Dermis blood vessel endothelial cell (primary cell): Measurements from ENCODE around the gene MGLL. TPM values are rescaled to one million over a fixed set of nuclear protein-coding genes. Genes with fewer than 3 reads are reported as not detected.

Experiments used
- DNase-seq: peaks from one replicate; pipeline ENCODE4 v3.0.0; 2010
- total RNA-seq: library from RNA; depleted of rRNA; stranded (reverse); fragments of >200 nt; gene quantifications from 2 replicates; pipeline ENCODE4 v1.2.3, GENCODE V29; 2014

Gene MGLL
- total RNA-seq, 1 donor from 2014 or later = 35.7 TPM

GRCh38 chr3:127738192-127738840 lies 84.0 kb downstream of the MGLL start:
- DNase-seq = peak; percentile 33

DNA sequence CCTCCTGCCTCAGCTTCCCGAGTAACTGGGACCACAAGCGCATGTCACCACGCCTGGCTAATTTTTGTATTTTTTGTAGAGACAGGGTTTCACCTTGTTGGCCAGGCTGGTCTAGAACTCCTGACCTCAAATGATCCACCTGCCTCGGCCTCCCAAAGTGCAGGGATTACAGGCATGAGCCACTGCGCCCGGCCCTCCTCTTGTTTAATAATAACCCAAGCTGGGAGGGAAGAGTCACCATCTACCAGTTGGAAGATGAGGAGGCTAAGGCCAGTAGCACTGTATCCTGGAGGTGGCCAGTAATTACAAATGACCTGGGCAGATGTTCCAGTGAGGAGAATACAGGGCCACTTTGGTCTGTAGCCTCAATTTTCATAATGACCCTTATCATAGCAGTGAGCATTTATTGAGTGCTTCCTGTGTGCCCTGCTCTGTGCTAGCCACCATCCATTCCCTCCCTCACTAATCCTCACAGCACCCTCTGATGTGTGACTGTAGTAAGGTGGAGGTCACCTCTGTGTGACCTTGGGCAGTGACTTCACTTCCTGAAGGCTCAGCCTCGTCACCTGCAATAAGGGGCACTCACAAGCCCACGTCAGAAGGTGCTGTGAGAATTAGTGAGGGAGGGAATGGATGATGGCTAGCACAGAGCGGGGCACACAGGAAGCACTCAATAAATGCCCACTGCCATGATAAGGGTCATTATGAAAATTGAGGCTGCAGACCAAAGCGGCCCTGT lies 85.3 kb downstream of the MGLL start:
- DNase-seq = no peak

DNA sequence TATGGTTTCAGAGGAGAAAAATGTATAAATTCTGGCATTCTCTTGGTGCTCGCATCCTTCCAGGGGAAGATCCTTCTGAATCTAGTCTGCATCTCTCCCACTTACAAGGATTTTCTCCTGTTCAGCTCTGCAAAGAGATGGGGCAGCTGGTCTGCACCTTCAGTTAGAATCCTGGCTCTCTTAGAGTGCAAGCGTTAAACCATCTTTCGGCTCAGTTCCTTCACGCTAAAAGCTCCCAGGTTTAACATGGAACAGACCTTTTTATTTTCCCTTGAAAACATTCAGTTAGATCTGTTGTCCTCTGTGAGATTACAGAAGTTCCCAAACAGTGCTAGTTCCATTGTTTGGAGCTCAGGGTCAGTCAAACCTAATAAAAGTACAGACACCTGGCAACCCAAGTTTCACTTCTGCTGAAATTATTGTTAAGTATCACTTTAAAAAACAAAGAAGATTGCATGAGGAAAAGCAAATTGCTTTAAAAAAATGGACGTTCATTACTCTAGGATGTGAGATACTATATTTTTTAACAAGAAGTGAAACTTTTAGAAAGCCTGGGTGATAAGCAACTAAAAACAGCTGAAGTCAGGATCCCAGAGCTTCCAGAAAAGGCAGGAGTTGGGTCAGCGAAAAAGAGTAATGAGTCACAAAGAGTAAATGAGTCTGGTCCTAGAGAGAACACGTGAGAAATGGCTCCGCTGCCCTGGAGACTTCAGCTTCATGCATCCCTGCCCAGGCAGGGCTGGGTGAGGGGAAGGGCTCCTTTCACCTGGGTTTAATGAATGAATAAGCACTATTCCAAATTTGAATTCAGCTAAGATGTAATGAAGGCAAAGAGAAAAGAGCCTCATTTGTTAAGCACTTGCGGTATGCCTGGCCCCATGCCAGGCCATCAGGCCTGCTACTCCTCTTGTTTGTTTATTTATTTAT lies 86.3 kb downstream of the MGLL start:
- peak; percentile 72 for DNase-seq

GRCh38 chr3:127734754-127735473 lies 87.4 kb downstream of the MGLL start:
- peak; percentile 60 for DNase-seq

GRCh38 chr3:127734181-127734720 lies 88.1 kb downstream of the MGLL start:
- DNase-seq = no peak

GRCh38 chr3:127733781-127734180 lies 88.5 kb downstream of the MGLL start:
- no peak for DNase-seq

- DNase-seq = no peak
Observed at GRCh38 chr3:127732879-127733350, 89.4 kb downstream of the MGLL start.

GRCh38 chr3:127732303-127732702 lies 90.0 kb downstream of the MGLL start:
- DNase-seq = no peak

DNA sequence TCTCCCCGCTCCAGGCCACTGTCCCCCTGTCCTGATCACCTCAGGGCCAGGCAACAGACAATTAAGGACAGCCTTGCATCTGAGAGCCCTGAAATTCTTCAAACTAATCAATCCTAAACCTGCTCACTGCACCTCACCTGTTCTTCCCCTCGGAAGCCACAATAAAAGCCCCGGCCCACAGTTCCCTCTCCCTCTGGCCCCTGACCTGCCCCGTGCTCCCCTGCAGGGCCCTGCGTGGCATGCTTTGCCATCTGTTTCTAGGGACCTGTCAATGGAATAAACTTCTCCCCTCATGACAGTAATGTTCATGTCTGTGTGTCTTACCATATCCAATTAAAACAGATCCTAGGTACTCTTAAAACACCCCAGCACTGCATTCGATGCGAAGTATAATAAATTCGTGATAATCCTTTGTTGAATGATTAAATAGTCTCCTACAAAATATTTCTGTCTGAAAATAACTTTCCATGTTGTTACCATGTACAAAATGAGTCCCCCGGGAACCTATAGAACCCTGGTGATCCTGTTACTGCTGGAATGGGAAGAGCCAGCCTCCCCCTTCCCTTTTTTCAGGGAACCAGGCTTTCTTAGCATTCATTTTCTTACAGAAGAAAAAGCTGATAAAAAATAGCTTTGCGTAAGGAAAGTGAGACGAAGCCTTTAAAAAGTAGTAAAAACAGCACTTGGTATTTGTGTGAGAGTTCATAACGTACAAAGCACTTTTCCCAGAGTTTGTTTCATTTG lies 90.6 kb downstream of the MGLL start:
- no peak for DNase-seq

DNA sequence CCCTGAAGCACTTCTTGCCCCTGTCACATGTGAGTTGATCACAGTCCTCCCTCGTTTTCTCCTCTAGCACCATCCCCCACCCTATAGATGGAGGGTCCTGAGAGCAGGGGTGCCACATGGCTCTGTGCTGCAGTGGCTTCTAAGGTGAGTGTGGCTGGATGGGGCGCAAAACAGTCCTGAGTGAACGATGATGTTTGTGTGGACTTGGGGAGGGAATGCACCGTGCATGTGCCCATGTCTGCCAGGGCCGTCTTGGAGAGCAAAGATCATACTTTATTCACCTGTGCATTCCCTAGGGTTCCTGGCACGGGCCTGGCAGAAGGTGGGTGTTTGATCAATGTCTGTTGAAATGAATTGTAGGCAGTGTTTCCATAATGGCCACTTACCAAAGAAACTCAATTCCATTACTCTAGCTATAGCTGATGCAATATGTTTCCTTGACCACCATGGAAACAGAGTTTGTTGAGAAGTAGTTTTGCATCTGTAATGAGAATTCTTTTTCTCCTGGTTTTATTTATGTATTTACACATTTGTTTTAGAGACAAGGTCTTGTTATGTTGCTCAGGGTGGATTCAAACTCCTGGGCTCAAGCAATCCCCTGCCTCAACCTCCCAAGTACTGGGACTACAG lies 91.5 kb downstream of the MGLL start:
- no peak for DNase-seq

GRCh38 chr3:127730171-127730570 lies 92.1 kb downstream of the MGLL start:
- no peak for DNase-seq

GRCh38 chr3:127729556-127730056 lies 92.7 kb downstream of the MGLL start:
- DNase-seq = no peak

DNA sequence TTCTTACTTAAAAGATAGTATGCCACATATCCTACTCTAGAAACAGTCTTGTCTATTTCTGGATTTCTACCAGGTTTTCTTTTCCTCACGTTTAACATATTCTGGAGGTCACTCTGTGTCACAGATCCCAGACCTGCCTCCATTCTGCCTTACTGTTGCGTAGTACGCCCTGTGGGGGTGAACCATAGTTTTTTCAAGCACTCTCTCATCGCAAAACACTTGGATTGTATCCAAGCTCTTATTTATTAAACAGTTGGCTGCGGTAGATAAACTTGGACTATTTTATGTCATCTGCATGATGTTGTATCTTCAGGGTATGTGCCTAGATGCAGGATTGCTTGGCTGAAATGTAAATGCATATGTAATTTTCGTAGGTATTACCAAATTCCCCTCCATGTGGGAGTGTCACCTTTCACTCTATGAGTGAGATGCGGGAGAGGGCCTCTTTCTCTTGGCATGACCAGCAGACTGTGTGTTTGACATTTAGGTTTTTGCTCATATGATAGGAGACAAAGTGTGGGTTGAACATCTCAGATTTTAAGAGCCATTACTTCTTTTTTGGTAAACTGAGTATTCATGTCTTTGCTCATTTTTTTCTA lies 93.8 kb downstream of the MGLL start:
- DNase-seq = no peak

- DNase-seq = peak; percentile 53
Observed at GRCh38 chr3:127726894-127727293, 95.4 kb downstream of the MGLL start.

- DNase-seq = no peak
Observed at GRCh38 chr3:127723011-127723567, 99.2 kb downstream of the MGLL start.

DNA sequence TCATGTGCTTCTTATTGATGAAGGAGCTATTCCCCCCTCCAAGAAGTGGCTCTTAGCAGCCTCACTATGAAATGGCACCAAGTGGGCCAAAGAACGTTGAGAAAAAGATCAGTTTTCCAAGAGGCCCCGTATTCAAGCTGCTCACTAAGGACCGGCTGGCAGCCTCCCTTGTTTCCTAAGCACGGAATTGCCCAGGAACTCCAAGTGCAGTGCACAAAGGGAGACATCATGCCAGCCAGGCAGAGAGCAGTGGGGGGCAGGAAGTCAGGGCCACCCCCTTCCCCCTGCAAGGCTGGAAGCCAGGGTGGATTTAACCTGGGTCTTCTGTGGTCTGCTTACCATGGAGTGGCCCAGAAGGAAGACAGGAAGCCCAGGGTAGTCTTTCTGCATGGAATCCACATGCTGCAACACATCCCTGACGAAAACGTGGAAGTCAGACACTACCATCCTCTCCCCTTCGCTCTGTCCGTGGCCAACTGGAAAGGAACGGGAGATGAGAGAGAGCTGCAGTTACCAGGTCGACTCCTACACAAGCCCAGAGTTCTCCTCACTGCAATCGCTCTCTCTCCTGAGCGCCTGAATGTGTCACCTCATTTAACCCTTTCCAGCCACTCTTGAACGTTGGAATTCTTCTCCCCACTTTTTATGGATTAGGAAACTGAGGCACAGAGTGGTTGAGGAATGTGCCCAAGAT lies 100.1 kb downstream of the MGLL start:
- no peak for DNase-seq

DNA sequence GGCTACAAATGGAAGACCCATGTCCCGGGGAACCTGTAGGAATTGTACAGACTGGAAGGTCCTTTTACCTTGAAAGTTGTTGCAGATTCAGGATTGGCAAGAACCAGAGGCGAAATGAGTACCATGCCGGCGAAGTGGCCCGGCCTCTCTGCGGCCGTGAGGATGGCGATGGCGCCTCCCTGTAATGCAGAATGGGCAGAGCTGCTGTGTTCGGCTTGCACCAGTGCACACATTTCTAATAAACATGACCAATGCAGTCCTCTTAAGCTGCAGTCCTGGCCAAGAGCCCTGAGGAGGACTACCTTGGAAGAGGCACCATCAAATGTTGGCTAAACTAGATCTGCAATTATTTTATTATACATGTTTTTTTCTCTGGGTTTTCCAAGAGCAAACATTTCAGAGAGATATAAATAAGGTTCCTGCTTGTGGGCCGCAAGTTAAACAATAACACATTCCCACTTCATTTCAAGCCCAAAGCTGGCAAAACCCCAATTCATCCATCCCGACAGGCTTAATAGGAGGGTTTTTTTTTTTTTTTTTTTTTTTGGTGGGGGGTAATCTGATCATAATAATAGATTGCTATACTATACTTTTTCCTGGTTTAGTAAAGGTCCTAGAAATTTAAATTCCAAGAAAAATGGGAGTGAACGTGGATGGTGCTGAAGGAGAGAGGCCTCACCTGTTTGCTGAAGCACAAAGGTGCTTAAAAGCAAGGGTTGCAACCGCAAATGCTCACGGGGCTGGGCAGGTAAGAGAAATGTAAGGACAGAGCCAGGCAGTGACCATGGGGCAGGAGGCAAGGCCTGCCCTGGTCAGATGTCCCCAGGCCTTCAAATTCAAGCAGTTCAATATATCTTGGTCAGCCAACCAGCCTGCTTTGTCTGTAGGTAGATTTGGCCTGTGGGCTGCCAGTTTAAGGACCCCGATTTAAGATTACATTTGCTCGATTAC lies 101.1 kb downstream of the MGLL start:
- no peak for DNase-seq
